CD4-positive, alpha-beta memory T cell (primary cell): ENCODE data around the gene TAPBPL. TPM values are rescaled to one million over a fixed set of nuclear protein-coding genes. Genes with fewer than 3 reads are reported as not detected.

Experiments
- CTCF ChIA-PET: fragments of 350-600 bp; sonication (Branson Sonifier 250); formaldehyde crosslinking; loops from one replicate; lab custom pipeline; 2021; ENCODE audit warnings: inconsistent platforms; ENCODE audit not compliant: partially characterized antibody; lab: Charles Lee
- POLR2A ChIA-PET: fragments of 350-600 bp; sonication (Branson Sonifier 250); formaldehyde crosslinking; loops from one replicate; lab custom pipeline; 2021; ENCODE audit not compliant: partially characterized antibody; lab: Charles Lee
- DNase-seq, 5 donors: peaks; one replicate each; pipeline versions ENCODE4 v3.0.0 to v3.0.0-alpha.2; 2020 to 2022; ENCODE audit warnings: mixed read lengths in 1 of 5
- H3K27ac ChIP-seq: one replicate; pipeline ENCODE4 v1.7.0; 2013; ENCODE audit warnings: low read depth, low read length
- H3K27me3 ChIP-seq: 2 replicates; pipeline ENCODE4 v1.7.0; 2013; ENCODE audit warnings: mild to moderate bottlenecking, low read length, moderate library complexity; ENCODE audit not compliant: insufficient read depth
- H3K36me3 ChIP-seq: 2 replicates; pipeline ENCODE4 v1.7.0; 2013; ENCODE audit warnings: mild to moderate bottlenecking, low read length, moderate library complexity; ENCODE audit not compliant: insufficient read depth
- H3K4me1 ChIP-seq: 2 replicates; pipeline ENCODE4 v1.7.0; 2013; ENCODE audit warnings: mild to moderate bottlenecking, low read length, moderate library complexity; ENCODE audit not compliant: insufficient read depth
- H3K4me3 ChIP-seq, 2 donors: one replicate each; pipeline ENCODE4 v1.7.0; 2013; ENCODE audit warnings: low read length in 2 of 2, mild to moderate bottlenecking in 1 of 2
- H3K9me3 ChIP-seq, 2 donors: one replicate each; pipeline ENCODE4 v1.7.0; 2013; ENCODE audit warnings: low read length in 2 of 2, control low read depth in 1 of 2; ENCODE audit not compliant: control insufficient read depth in 1 of 2
- H3K27ac Mint-ChIP-seq, 7 donors: one replicate each; pipeline ENCODE4 v1.8.0; 2020 to 2021; ENCODE audit warnings: mixed read lengths in 7 of 7, mild to moderate bottlenecking in 6 of 7, inconsistent platforms in 3 of 7, moderate library complexity in 3 of 7
- H3K27me3 Mint-ChIP-seq, 2 donors: one replicate each; pipeline ENCODE4 v1.8.0; 2020 to 2021; ENCODE audit warnings: mixed read lengths in 2 of 2
- H3K36me3 Mint-ChIP-seq, 2 donors: one replicate each; pipeline ENCODE4 v1.8.0; 2020 to 2021; ENCODE audit warnings: mixed read lengths in 2 of 2, inconsistent platforms in 1 of 2, mild to moderate bottlenecking in 1 of 2
- H3K4me1 Mint-ChIP-seq, 4 donors: one replicate each; pipeline ENCODE4 v1.8.0; 2020 to 2021; ENCODE audit warnings: mixed read lengths in 4 of 4, mild to moderate bottlenecking in 1 of 4
- H3K4me3 Mint-ChIP-seq, 8 donors: one replicate each; pipeline ENCODE4 v1.8.0; 2020 to 2021; ENCODE audit warnings: mixed read lengths in 8 of 8, mild to moderate bottlenecking in 7 of 8, moderate library complexity in 6 of 8, inconsistent platforms in 3 of 8
- H3K9me3 Mint-ChIP-seq, 8 donors: one replicate each; pipeline ENCODE4 v1.8.0; 2020 to 2021; ENCODE audit warnings: mixed read lengths in 8 of 8, mild to moderate bottlenecking in 5 of 8, inconsistent platforms in 3 of 8, moderate library complexity in 1 of 8
- intact Hi-C: fragments of 100-400 bp; cut with micrococcal nuclease; formaldehyde crosslinking; loops from one replicate; pipeline ENCODE4 v1.15.1; 2023
- polyA plus RNA-seq, 2 donors: library from polyadenylated mRNA; unstranded; fragments of 300-500 nt; fragmentation: Illumina TruSeq; gene quantifications; one replicate each; pipeline ENCODE4 v1.2.3, GENCODE V29; 2021
- total RNA-seq, 2 experiments: library from RNA; stranded (reverse); gene quantifications; one replicate each; pipeline ENCODE4 v1.2.3, GENCODE V29; 2021

The TAPBPL gene
- total RNA-seq (10 to 100 TPM; 66.4 to 66.9 TPM), polyA plus RNA-seq (100 to 1,000 TPM; 102 to 116 TPM)

- ChIA-PET POLR2A (interaction anchor here (0.6 to 18.0 kb wide), 23 partner anchors 9 to 400 kb away, joined by 3 to 728 read pairs (median 10); partner anchors contain the start of genes CDCA3, COPS7A, GAPDH and MRPL51), CTCF (interaction anchor here (0.9 to 15.4 kb wide), 8 partner anchors 11 to 115 kb away, joined by 3 to 247 read pairs (median 8); partner anchors contain the start of gene VAMP1)
- no peaks in the 10 kb centered on the region for H3K27me3 ChIP-seq
- H3K9me3 Mint-ChIP-seq: no peaks in the 10 kb centered on the region
- intact Hi-C loops: loop anchor here (1.0 kb wide), 2 partner anchors 7 to 10 kb away; partner anchors contain the start of gene CD27
- no peaks in the 10 kb centered on the region for H3K27me3 Mint-ChIP-seq
- no peaks in the 10 kb centered on the region for H3K9me3 ChIP-seq
- H3K4me3 ChIP-seq: peak within 1 kb of the TSS; percentile 80
- peaks cover 50 to 74% of the 10 kb centered on the region in 2 donors for H3K36me3 Mint-ChIP-seq
- peaks cover 68% of the 10 kb centered on the region for H3K4me1 ChIP-seq
- peaks cover 45 to 79% (median 64%) of the 10 kb centered on the region in 4 donors for H3K4me1 Mint-ChIP-seq
- peak within 1 kb of the TSS; percentile 99 for H3K27ac ChIP-seq
- peak within 1 kb of the TSS; percentile 96 to 100 (median 98) for H3K4me3 Mint-ChIP-seq
- peak within 1 kb of the TSS; percentile 95 to 99 (median 99) for H3K27ac Mint-ChIP-seq
- H3K36me3 ChIP-seq: peaks cover 22% of the 10 kb centered on the region
- peak; percentile 85 to 94 (median 86) for DNase-seq
These were observed at the start of gene TAPBPL for GRCh38 chr12:6451348-6452244. TSS of gene TAPBPL (plus strand) at chr12:6452042. CDS start at chr12:6452249, 207 bp downstream.

GRCh38 chr12:6404390-6404789 is 47.5 kb upstream of the TAPBPL start:
- Mint-ChIP-seq H3K4me1 (no peaks in the 10 kb centered on the region), H3K4me3 (no peak overlapping the region), H3K9me3 (no peaks in the 10 kb centered on the region), H3K27me3 (no peaks in the 10 kb centered on the region), H3K36me3 (no peaks in the 10 kb centered on the region), H3K27ac (peak overlapping the region in 1 of 7 donors; percentile 32)
- Histone ChIP-seq H3K4me1 (no peaks in the 10 kb centered on the region), H3K36me3 (no peaks in the 10 kb centered on the region), H3K27ac (no peak overlapping the region), H3K9me3 (no peaks in the 10 kb centered on the region), H3K4me3 (no peak overlapping the region), H3K27me3 (no peaks in the 10 kb centered on the region)
- DNase-seq: no peak
- ChIA-PET POLR2A (no interaction called here), CTCF (no interaction called here)
- intact Hi-C loops: no loop called here

- no peak for DNase-seq
- no peak overlapping the region for H3K4me3 Mint-ChIP-seq
- ChIA-PET POLR2A (no interaction called here), CTCF (no interaction called here)
- H3K4me1 ChIP-seq: no peaks in the 10 kb centered on the region
- no peaks in the 10 kb centered on the region for H3K36me3 Mint-ChIP-seq
- peaks cover 0 to 2% of the 10 kb centered on the region in 2 donors for H3K27me3 Mint-ChIP-seq
- H3K27me3 ChIP-seq: no peaks in the 10 kb centered on the region
- H3K4me3 ChIP-seq: no peak overlapping the region
- no peaks in the 10 kb centered on the region for H3K9me3 Mint-ChIP-seq
- no peaks in the 10 kb centered on the region for H3K4me1 Mint-ChIP-seq
- H3K36me3 ChIP-seq: no peaks in the 10 kb centered on the region
- H3K27ac ChIP-seq: no peak overlapping the region
- intact Hi-C loops: no loop called here
- H3K27ac Mint-ChIP-seq: no peak overlapping the region
- H3K9me3 ChIP-seq: no peaks in the 10 kb centered on the region
These were observed 45.9 kb upstream of the TAPBPL start for GRCh38 chr12:6405963-6406362.

GRCh38 chr12:6407236-6407954 is 44.4 kb upstream of the TAPBPL start:
- no peak overlapping the region for H3K4me3 Mint-ChIP-seq
- H3K9me3 ChIP-seq: no peaks in the 10 kb centered on the region
- POLR2A ChIA-PET: no interaction called here
- no peaks in the 10 kb centered on the region for H3K9me3 Mint-ChIP-seq
- H3K4me1 Mint-ChIP-seq: no peaks in the 10 kb centered on the region
- CTCF ChIA-PET: no interaction called here
- DNase-seq: no peak
- no peaks in the 10 kb centered on the region for H3K4me1 ChIP-seq
- peaks cover 0 to 2% of the 10 kb centered on the region in 2 donors for H3K27me3 Mint-ChIP-seq
- H3K36me3 ChIP-seq: no peaks in the 10 kb centered on the region
- no peaks in the 10 kb centered on the region for H3K27me3 ChIP-seq
- no peaks in the 10 kb centered on the region for H3K36me3 Mint-ChIP-seq
- intact Hi-C loops: no loop called here
- H3K27ac ChIP-seq: no peak overlapping the region
- no peak overlapping the region for H3K27ac Mint-ChIP-seq
- no peak overlapping the region for H3K4me3 ChIP-seq

GRCh38 chr12:6416596-6416995 is 35.2 kb upstream of the TAPBPL start:
- H3K27me3 ChIP-seq: no peaks in the 10 kb centered on the region
- POLR2A ChIA-PET: no interaction called here

GRCh38 chr12:6418796-6419195 is 33.0 kb upstream of the TAPBPL start:
- intact Hi-C loops: no loop called here
- Histone ChIP-seq H3K4me1 (peaks cover 7% of the 10 kb centered on the region), H3K27ac (no peak overlapping the region), H3K9me3 (no peaks in the 10 kb centered on the region), H3K36me3 (no peaks in the 10 kb centered on the region), H3K27me3 (no peaks in the 10 kb centered on the region), H3K4me3 (no peak overlapping the region)
- Mint-ChIP-seq H3K4me3 (peak overlapping the region in 1 of 8 donors; percentile 26), H3K9me3 (peaks cover 0 to 2% (median 0%) of the 10 kb centered on the region in 8 donors), H3K4me1 (peaks cover 6 to 7% (median 7%) of the 10 kb centered on the region in 4 donors), H3K27ac (no peak overlapping the region), H3K36me3 (no peaks in the 10 kb centered on the region), H3K27me3 (peaks cover 3 to 4% of the 10 kb centered on the region in 2 donors)
- POLR2A ChIA-PET: no interaction called here
- CTCF ChIA-PET: interaction anchor here (2.5 kb wide), 1 partner anchor 47 kb away, joined by 12 read pairs; no protein-coding TSS in a partner anchor
- no peak for DNase-seq

More at GRCh38 chr12:6416596-6416995, 35.2 kb upstream of the TAPBPL start:
- no peaks in the 10 kb centered on the region for H3K36me3 Mint-ChIP-seq
- H3K4me1 Mint-ChIP-seq: no peaks in the 10 kb centered on the region
- DNase-seq: no peak
- Histone ChIP-seq H3K36me3 (no peaks in the 10 kb centered on the region), H3K9me3 (no peaks in the 10 kb centered on the region), H3K4me3 (no peak overlapping the region), H3K27ac (no peak overlapping the region), H3K4me1 (no peaks in the 10 kb centered on the region)
- CTCF ChIA-PET: interaction anchor here (0.8 kb wide), 2 partner anchors 48 to 49 kb away, joined by 3 read pairs; no protein-coding TSS in a partner anchor
- H3K4me3 Mint-ChIP-seq: no peak overlapping the region
- H3K27me3 Mint-ChIP-seq: peaks cover 0 to 3% of the 10 kb centered on the region in 2 donors
- peaks cover 0 to 2% (median 0%) of the 10 kb centered on the region in 8 donors for H3K9me3 Mint-ChIP-seq
- intact Hi-C loops: no loop called here
- H3K27ac Mint-ChIP-seq: no peak overlapping the region
